HG03521 (cell line): Measurements from ENCODE around the gene ZNF391.
"Not testable (repeated sequence)": the region's sequence is repeated elsewhere in the genome, so short reads cannot be mapped to it uniquely, and the experiment has no call there.

Experiments
- ATAC-seq: cut with Tn5 transposase; IDR thresholded peaks from one replicate; pipeline ENCODE4 v1.9.1; 2021; ENCODE audit warnings: mild to moderate bottlenecking, moderate library complexity; ENCODE audit not compliant: unreplicated experiment

The ZNF391 gene

DNA sequence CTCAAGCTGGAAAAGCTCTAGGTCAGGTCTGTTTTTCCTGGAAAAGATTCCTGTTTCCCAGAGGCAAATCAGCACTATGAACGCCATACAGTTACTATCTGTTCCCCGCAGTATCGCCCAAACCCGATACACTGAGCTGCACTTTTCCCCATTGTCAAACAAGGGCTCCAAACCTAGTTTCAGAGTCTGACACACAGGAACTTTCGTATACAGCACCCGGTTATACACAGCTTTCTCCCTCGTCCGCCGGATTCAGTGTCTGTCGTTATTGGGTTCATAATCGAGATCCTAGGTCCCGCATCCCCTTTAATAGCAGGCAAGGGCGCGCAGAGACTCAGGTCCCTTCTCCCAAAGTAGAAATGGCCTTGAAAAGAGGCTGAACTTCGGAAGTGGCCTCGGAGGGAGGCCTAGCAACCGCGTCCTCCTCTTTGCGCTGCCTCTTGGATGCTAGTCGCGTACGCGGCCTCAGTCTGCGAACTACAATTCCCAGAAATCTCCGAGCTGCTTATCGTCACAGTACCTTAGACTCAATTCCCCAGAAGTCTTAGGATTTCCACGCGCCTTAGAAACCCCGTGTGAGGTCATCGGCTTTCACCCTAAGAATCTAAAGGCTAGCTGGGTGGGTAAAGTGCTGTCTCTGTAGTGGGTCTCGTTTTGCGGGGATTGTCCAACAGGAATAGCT is 34.2 kb downstream of the ZNF391 start:
- no peak for ATAC-seq

DNA sequence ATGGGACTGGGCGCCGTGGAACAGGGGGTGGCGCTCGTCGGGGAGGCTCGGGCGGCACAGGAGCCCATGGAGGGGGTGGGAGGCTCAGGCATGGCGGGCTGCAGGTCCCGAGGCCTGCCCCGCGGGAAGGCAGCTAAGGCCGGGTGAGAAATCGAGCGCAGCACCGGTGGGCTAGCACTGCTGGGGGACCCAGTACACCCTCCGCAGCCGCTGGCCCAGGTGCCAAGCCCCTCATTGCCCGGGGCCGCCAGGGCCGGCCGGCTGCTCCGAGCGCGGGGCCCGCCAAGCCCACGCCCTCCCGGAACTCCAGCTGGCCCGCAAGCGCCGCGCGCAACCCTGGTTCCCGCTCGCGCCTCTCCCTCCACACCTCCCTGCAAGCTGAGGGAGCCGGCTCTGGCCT is 36.3 kb downstream of the ZNF391 start:
- ATAC-seq: not testable (repeated sequence)

DNA sequence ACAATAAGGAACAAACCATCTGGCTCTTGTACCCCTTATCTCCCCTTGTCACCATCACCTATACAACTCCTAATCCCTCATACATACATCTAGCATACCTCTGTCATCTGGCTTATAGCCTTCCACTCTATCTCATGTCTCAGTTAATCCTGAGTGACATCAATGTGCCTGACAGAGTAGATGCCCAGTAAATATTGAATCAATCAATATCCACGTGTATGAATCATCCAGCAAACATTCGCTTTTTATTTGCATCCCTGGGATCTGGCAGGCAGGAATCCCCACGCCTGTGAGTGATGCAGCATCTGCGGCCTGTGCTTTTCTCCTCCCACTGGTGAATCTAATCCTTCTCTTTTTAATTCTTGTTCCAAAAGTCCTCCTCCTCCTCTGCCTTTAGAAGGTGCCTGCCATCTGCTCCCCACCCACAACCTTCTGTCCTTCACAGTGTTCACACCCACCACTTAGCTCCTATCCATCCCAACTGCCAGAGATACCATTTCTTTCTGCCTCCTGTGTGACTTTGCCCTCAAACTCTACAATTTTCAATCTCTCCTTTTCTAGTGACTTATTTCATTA is 37.6 kb downstream of the ZNF391 start:
- no peak for ATAC-seq

DNA sequence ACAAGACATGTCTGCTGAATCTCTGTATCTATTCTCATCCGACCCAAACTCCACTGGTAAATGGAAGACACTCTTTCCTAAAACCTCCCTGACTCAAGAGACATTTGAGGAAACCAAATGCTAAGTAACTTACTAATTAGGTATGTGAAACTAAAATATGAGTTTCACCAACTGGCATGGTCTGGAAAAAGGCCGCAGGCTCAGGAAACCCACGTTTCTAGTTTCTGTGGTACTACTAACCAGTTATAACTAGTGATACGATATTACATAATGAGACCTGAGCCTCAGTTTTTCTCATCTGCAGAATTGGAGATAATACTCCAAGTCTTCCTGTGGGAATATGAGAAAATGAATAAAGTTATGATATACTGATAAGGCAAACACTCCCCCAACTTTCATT is 39.9 kb downstream of the ZNF391 start:
- no peak for ATAC-seq

DNA sequence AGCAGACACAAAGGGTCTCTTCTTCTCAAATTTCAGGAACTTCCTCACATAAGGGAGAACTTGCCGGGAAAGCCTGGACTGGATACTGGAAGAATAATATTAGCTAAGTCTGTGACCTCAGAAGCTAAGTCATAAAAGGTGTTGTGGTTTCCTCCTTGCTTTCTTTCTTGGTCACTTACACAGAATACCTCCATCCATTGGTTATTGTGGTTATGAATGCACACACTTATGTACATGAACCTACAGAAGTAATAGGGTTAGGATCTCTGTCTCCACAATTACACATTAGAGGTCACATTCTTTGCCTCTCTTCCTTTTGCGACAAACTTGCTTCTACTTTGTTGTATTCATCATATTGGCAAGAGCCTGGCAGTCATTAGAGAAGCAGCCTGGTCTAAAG is 40.4 kb downstream of the ZNF391 start:
- no peak for ATAC-seq

DNA sequence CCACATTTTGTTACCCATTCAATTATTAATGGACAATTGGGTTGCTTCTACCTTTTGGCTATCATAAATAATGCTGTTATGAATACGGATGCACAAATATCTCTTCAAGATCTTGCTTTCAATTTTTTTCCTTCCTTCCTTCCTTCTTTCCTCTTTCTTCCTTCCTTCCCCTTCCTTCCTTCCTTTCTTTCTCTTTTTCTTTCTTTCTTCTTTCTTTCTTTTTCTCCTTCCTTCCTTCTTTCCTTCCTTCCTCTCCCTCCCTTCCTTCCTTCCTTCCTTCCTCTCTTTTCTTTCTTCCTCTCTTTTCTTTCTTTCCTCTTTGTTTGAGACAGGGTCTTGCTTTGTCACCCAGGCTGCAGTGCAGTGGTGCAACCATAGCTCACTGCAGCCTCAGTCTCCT is 45.2 kb downstream of the ZNF391 start:
- ATAC-seq: no peak

DNA sequence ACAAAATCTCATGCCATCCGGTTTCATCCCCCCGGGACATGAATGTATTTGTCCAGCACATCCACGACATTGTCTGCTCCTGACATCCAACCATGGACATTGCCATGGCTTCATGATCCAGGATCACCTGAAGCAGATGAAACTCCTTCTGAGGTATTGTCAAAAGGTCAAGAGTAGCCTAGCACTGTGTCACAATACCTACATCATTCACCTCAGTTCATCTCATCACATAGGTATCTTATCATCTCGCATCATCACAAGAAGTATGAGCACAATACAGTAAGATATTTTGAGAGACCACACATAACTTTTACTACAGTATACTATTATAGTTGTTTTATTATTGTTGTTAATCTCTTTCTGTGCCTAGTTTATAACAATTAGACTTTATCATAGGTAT is 50.8 kb downstream of the ZNF391 start:
- no peak for ATAC-seq

DNA sequence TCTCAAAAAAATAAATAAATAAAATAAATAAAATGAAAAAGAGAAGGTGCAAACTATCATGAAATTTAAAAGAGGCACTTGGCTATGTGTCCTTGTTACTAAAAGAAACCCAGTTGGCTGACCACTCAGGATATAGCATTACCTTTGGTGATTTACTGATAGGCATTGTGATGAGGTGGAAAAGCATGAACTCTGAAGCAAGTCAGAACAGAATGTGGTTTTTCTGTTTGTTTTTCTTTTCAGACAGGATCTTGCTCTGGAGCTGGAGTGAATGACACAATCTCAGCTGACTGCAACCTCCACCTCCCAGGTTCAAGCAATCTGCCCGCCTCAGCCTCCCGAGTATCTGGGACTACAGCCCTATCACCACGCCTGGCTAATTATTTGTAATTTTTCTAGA is 52.4 kb downstream of the ZNF391 start:
- ATAC-seq: no peak

DNA sequence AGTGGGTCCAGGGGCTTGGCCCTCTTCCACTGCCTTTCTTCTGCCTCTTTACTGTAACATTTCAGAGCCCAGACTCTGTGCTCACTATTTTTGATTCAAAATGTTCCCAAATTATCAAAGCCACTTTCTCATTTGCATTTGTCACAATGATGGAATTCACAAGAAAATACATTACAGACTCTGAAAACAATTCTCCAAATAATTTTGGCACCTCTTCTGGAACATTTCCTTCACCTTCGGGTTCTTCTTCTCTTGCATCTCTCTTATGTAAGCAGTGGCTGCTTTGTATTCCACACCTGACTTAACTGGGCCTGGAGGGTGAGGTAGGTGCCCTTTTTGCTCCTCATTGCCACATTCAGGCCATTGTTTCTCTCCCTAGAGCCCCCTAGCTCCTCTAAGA is 54.4 kb downstream of the ZNF391 start:
- no peak for ATAC-seq

DNA sequence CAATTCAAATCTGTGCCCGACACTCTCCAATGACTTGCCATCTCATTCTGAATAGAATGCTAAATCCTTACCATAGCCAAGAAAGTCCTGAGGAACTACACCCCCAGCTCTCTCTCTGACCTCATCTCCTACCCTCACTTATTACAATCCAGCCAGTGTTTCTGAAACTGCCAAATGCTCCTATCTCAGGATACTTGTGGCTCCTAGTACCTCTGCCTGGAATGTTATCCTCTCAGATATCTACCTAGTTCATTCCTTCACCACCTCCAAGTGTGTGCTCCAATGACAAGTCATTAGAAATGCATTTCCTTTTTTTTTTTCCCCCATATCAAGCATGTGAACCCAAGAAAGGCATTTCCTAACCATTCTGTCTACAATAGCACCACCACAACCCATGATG is 59.9 kb downstream of the ZNF391 start:
- ATAC-seq: no peak

DNA sequence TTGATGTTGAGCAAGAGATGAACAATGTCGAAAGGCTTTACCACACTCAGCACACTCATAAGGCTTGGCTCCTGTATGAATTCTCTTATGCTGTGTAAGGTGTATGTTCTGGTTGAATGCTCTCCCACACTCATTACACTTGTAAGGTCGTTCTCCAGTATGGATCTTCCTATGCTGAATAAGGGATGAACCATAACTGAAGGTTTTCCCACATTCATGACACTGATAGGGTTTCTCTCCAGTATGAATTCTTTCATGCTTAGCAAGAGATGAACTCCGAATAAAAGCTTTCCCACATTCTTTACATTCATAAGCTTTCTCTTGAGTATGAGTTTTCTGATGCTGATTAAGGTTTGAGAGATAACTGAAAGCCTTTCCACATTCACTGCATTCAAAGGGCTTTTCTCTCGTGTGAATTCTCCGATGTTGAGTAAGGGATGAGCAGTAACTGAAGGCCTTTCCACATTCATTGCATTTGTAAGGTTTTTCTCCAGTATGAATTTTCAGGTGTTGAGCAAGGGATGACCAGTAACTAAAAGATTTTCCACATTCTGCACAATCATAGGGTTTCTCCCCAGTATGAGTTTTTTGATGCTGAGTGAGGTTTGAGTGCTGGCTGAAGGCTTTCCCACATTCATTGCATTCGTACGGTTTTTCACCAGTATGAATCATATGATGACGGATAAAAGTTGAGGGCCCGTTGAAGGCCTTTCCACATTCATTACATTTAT is 63.3 kb downstream of the ZNF391 start:
- ATAC-seq: no peak

DNA sequence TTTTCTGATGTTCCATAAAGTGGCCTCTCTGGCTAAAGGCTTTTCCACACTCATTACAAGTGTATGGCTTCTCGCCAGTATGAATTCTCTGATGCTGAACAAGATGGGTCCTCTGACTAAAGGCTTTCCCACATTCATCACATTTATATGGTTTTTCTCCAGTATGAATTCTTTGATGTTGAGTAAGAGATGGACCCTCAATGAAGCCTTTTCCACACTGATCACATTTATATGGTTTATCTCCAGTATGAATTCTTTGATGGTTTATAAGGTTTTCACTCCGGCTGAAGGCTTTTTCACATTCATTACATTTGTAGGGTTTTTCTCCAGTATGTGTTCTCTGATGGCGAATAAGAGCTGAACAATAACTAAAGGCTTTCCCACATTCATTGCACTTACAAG is 63.9 kb downstream of the ZNF391 start:
- ATAC-seq: no peak
